Stimulated activated CD8-positive, alpha-beta memory T cell treated with anti-CD3 and anti-CD28 coated beads, Interleukin-15, amount 100 ng/mL, for 24 hours (primary cell): ENCODE measurements around the gene PTGFRN.
"Not testable (repeated sequence)": the region's sequence is repeated elsewhere in the genome, so short reads cannot be mapped to it uniquely, and the experiment has no call there.

ENCODE experiments used
- DNase-seq: peaks from one replicate; pipeline ENCODE4 v3.0.0-alpha.2; 2020; ENCODE audit warnings: low read depth

The PTGFRN gene

DNA sequence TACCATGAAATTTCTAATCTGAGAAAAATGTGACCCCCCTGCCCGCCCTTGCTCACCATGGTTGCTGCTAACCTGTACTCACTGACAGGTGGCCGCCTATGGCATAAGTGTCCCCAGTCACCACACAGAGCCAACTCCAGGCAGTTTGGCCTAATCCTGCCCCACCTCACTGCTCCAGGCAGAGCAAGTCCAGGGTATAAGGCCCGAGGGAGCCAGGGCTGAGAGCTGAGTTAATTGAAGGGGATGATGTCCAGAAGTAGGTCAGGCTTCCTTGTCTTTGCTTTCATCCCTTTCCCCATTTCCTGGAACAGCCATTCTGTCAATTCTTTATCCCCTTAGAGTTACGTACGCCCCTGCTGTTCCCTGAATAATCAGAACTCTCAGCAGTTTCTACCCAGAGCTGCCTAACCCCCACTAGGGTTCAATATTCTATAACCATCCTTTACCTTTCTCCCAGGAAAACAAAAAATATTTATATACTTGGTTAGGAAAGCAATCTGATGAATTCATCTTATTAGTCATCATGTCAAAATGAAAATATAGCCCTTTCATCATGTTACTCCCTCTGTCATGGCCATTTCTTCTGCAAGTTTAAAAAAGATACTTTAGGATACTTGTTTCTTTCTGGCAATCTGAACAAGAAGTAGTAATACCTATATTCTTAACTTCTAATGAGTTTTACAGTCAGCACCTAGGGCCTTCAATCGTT is 62.4 kb downstream of the PTGFRN start:
- DNase-seq, result no peak

DNA sequence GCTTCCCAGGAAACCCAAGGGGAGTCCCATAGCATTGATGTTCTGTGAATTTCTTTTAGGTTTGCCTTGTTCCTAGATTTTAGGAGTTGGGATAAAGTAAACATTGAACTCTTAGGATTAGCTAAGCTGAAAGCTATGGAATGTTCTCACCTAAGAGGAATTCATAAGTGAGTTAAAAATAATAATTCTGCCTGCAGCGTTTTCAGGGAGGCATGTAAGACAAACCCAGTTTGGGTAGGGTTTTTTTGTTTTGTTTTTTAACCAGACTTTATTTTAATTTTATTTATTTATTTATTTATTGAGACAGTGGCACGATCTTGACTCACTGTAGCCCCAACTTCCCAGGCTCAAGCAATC is 62.9 kb downstream of the PTGFRN start:
- DNase-seq, result no peak

DNA sequence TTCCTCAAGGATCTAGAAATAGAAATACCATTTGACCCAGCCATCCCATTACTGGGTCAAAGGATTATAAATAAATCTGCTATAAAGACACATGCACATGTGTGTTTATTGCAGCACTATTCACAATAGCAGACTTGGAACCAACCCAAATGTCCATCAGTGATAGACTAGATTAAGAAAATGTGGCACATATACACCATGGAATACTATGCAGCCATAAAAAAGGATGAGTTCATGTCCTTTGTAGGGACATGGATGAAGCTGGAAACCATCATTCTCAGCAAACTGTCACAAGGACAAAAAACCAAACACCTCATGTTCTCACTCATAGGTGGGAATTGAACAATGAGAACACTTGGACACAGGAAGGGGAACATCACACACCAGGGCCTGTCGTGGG is 70.6 kb downstream of the PTGFRN start:
- not testable (repeated sequence) for DNase-seq

DNA sequence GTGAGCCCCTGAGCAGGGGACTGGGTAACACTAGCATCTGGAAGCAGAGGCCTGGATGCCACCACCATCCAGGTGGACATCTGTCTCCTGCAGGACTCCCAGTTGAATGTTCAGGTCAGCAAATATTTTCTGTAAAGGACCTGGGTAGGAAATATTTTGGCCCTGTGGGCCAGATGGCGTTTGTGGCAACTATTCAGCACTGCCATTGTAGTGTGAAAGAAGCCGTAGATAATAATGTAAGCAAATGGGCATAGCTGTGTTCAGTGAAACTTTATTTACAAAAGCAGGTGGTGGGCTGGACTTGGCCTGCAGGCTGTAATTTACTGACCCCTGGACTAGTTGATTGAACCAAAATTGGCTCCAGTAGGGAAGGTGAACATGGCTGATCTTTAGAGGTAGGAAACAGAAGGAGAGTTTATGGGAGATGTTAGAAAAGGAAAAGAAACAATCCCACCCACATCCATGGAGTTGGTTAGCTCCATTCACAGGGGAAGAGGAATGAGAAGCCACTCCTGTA is 71.9 kb downstream of the PTGFRN start:
- no peak for DNase-seq

DNA sequence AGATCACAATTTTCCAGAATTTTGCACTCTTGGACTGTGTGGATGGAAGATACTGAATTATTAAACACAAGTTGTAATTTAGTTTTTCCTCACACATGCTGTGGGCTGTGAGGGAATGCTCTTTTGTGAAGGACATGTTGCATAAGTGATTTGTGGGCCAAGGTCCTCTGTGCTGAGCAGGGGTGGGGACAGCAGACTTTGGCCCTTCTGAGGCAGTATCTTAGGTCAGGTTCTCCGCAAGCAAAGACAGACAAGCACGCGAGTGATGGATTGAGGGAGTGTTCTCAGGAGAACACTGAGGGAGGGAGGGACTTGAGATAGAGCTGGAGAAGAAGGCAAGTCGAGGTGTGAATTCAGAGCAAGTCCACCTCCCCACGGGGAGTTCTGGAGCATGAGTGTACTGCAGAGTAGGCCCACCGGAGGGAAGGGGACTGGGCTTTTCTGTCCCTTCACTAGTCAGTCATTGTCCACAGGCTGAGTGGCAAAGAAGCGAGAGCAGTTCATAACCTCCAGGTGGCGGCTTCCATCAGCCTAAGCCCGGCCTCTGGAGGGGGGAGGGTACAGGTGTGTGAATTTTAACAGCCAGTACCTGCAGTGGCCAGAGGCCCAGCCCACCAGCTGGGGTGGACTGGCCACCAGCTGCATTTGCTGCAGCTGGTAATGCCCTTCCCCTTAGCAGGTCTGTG is 72.7 kb downstream of the PTGFRN start:
- no peak for DNase-seq

DNA sequence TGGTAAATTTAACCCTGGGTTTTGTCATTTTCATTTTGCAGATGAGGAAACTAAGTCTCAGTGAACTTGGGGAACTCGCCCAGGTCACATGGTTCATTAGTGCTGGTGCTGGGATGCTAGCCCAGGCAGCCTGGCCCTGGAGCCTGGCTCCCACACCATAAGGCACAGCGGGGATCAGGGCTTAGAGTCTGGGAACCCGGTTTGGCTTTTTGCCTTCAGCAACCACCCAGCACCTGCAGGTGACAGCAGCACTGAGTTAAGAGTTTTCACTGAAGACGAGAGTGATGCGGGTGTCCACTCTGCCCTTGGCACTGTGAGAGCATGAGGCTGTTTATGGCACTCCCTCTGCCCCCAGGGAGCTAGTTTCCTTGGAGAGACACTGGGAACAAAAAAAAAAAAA is 73.4 kb downstream of the PTGFRN start:
- no peak for DNase-seq

DNA sequence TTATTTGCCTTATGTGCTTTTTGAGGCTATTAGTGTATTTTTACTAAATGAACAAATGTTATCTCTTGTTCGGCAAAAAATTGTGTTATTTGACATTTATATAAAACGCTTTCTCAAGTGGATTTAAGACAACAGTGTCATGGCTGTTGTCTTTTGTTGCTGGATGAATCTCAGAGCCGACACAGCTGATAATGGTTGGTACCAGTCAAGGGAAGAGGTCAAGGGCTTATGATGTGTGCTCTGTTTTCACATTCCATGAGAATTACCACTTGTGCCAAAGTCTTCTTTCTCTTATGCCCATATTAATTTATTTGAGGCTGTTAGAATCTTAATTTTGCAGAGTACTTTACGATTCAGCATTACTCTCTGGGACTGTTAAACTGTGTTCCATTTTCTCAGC is 74.0 kb downstream of the PTGFRN start:
- DNase-seq, result no peak

DNA sequence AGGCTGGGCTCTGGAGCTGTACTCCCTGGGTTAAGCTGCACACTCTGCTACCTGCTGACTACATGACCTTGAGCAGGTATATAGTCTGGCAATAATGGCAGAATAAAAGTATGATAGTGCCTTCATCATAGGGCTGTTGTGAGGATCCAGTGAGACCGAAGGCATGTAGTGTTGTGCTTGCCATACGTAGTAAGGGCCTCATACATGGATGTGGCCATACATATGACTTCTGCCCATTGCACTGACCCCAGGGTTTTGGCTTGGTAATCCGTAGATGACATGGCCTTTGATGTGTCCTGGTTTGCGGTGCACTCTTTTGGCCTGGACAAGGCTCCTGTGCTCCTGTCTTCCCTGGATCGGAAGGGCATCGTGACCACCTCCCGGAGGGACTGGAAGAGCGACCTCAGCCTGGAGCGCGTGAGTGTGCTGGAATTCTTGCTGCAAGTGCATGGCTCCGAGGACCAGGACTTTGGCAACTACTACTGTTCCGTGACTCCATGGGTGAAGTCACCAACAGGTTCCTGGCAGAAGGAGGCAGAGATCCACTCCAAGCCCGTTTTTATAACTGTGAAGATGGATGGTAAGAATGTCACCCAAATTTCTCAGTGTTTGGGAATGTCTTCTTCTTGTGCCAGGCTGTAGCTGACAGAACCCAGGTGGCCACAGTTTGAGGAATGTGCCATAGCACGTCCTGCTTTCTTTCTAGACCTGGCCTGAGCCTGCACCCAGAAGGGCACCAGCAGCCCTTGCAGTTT is 74.9 kb downstream of the PTGFRN start:
- DNase-seq, result no peak

DNA sequence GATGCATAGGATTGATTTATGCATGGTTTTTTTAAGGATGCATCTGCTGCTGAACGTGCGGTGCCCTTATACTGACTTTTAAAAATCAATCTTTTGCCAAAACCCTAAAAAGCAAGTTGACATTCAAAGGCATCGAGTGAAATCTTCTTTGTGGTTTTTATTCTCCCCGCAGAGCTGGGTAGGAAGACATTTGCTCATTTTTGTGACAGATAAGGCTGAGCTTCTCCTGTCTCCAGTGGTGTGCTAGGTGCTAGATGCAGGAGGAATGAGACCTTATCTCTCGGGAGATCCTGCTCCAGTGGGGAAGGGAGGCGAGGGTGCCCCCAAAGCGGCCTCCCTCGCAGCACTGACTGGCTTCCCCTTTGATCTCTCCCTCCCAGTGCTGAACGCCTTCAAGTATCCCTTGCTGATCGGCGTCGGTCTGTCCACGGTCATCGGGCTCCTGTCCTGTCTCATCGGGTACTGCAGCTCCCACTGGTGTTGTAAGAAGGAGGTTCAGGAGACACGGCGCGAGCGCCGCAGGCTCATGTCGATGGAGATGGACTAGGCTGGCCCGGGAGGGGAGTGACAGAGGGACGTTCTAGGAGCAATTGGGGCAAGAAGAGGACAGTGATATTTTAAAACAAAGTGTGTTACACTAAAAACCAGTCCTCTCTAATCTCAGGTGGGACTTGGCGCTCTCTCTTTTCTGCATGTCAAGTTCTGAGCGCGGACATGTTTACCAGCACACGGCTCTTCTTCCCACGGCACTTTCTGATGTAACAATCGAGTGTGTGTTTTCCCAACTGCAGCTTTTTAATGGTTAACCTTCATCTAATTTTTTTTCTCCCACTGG is 76.9 kb downstream of the PTGFRN start:
- no peak for DNase-seq

DNA sequence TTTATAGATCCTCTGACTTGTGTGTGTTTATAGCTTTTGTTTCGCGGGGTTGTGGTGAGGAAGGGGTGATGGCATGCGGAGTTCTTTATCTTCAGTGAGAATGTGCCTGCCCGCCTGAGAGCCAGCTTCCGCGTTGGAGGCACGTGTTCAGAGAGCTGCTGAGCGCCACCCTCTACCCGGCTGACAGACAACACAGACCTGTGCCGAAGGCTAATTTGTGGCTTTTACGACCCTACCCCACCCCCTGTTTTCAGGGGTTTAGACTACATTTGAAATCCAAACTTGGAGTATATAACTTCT is 77.5 kb downstream of the PTGFRN start:
- DNase-seq, result peak; percentile 15

DNA sequence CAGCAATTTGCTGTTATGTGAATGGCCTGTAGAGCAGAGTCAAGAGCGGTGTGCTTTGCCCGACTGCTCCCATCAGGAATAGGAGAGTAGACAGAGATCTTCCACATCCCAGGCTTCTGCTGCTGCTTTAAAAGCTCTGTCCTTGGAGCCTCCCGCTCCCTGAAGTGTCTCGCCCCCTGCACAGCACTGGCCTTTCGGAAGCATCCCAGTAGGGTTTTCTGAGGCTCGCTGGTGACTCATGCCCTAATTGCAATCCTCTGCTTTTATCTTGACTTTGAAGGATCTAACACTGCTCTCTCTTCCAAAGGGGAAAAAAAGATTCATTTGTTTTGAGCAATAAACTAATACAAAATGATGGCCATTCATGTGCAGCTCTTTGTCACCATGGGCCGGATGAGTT is 78.5 kb downstream of the PTGFRN start:
- no peak for DNase-seq

DNA sequence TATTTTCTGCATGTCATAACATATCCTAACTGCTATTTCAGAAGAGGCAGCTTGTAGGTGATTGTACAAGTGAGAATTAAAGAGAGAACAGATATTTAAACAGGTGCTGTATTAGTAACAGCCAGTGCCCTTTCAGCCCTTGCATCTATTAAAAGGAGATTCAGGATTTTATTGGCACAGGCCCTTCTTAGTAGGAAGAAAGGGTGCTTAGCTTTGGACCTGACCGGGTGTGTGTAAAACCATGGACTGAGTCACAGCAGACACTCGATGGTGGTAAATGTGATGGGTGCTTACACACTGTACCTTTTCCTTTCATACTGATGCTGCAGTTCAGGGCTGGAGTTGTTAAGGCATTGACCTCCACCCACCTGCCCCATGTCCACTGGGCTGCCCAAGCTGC is 79.2 kb downstream of the PTGFRN start:
- no peak for DNase-seq

DNA sequence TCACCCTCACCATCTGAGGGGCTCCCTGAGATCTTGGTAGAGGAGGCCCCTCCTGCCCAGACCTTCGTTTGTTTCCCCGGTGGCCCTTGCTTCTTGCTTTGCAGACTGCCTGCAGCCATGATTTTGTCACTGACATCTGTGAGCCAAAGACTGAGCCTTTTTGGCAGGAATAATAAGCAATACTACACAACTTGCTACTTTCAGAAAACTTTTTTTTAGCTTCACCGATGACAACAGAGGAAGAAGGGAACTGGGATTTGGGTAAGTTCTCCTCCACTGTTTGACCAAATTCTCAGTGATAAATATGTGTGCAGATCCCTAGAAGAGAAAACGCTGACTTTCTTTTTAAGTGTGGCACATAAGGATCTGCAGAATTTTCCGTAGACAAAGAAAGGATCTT is 80.1 kb downstream of the PTGFRN start:
- DNase-seq, result no peak

DNA sequence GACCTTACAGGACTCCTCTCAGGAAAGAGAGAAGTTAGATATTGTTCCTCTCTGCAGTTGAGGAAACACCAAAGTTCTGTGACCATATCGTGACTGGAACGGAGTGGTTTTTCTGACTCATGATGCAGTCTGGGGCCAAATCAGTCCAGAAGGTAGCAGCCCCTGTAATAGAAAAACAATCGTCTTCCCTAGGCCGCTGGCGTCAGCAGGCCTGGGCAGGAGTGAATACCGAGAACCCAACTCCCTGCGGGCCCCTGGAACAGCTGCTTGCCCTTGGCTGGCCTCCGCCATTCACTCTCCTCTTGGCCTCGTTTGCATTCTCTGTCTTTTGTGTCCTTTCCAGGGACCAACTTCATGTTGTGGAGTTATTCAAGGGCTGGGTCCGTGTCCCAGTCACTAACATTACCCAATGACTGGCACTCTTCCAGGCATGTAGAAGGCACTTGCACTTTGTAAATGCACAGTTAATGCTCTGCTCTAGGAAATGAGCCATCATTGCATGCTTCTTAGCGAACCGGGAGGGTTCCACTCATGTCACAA is 81.0 kb downstream of the PTGFRN start:
- DNase-seq, result no peak

DNA sequence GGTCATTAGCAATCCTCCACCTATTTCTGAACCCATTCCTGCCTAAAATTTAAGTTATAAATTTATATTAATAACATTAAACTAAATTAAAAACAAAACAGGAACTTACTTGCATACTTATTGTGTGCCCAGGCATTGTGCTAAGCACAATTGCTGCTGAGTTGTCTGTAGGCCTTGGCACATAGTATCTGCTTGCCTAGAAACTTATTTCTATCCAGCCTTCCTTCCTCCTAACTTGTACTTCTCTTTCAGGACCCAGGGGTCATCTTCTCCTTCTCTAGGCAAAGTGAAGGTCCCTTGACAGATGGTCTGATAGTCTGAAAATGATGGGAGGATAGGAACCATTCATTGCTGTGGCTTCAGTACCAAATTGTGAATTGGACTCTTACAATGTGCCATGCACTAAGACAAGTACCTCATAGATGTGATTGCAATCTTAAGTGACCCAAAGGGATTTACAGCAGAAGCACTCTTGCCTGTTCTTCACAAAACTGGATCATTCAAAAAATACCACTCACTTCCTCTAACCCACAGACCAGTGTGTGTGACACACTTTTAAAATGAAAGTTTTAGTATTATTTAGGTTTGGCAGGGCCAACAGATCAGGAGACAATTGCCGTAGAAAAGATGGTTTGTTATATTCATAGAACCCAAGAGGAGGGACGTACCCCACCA is 81.6 kb downstream of the PTGFRN start:
- DNase-seq, result no peak

DNA sequence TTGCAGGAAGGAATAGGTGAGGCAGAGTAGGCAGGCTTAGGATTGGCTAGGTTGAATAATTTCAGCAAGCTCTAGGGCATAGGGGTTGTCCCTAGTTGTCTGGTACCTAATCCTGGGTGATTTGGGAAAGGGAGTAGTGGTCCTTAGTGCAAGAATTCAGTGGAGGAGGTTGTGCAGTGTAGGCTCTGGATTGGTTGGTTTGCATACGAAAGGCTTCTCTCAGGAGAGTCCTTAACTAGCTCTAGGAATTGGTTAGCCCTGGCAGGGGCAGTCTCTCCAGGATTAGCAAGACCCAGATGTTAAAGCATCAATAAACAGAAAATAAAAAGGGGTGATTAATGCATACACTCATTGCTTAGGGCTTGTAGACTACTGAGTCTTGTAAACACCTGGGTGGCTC is 82.2 kb downstream of the PTGFRN start:
- DNase-seq, result no peak

DNA sequence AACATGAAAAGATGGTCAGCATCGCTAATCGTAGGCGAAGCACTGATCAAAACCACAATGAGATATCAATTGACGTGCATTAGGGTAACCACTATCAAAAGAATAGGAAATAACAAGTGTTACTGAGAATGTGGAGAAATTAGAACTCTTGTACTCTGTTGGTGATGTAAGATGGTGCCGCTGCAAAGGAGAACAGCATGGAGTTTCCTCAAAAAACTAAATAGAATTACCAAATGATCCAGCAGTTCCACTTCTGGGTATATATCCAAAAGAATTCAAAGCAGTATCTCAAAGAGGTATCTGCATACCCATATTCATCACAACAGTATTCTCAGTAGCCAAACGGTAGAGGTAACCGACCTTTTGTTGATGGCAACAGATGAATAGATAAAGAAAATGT is 83.6 kb downstream of the PTGFRN start:
- DNase-seq, result no peak

DNA sequence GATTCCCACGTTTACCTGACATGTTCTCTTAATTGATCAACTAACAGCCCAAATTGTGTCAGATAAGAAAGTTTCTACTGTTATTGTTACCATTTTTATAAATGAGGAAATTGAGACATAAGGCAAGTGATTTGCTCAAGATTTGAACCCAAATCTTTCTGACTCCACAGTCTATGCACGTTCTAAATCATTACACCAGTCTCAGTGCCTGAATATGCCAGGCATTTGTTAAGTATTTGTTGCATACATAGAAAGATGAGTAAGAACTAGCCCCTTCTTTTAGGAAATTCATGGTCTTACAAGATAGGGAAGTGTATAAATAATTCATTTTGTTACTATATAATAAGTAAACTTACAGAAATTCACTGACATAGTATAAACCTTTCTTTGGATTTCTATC is 84.7 kb downstream of the PTGFRN start:
- DNase-seq, result no peak

DNA sequence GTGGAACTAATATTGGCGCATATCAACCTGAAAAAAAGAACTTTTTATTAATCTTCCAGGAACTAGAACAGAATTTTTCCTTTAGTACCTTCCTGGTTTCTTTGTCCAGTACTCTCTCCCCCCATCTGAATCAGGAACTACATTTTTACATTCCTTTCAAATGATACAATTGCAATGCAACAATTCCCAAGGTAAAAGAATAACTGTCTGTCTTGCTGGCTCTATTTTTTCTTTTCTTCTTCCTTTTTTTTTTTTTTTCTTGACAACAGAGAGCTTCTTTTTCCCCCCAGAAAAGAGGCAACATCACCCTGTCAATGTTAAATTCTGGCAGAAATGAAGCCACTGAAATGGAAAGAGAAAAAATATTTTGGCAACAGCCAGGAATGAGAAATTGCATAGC is 87.3 kb downstream of the PTGFRN start:
- no peak for DNase-seq

DNA sequence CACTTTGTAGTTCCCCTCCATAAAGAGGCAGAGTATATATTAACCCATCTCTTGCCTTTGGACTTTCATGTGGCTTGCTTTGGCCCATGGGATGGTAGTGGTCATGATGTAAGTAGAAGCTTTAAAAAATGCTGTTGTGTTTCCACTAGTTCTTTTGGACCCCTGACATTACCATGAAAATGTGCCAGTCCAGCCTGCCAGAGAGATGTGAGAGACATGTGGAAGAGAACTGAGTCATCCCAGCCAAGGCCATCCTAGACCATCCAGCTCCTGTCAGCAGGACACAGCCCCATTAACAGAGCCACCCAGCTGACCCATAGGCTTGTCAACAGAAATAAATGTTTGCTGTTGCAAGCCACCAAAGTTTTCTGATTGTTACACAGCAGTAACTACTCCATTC is 87.9 kb downstream of the PTGFRN start:
- no peak for DNase-seq

DNA sequence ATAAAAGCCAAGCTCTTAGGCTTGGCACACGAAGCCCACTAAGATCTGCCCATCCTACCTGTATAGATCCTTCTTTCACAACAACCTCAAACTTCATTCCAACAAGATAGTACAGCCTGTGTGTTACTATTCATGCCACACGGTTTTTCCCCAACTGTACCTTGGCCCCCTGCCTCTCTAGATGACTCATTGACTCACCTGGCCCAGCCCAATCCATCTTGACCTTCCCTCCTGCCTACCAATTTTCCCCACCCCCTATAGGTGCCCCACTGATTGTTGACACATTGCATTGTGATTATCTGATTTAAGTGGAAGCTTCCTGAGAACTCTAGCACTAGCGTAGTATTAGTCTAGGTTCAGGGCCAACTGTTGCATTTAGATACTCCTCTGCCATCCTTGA is 89.9 kb downstream of the PTGFRN start:
- no peak for DNase-seq

DNA sequence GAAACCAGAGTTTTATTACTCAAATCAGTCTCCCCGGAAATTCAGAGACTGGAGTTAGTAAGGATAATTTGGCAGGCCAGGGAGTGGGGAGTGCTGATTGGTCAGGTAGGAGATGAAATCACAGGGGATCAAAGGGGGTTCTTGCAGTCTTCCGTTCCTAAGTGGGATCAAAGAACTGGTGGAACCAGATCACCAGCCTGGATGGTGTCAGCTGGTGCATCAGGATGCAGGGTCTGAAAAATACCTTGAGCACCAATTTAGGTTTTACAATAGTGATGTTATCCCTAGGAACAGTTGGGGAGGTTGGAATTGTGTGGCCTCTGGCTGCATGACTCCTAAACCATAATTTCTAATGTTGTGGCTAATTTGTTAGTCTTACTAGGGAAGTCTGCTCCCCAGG is 90.4 kb downstream of the PTGFRN start:
- DNase-seq, result no peak
